HepG2 (cell line): Measurements from ENCODE around the gene DNAJB12. TPM values are rescaled to one million over a fixed set of nuclear protein-coding genes. Genes with fewer than 3 reads are reported as not detected.
A peak's percentile ranks its signal among the peaks of the same experiment; 100 is the strongest.

Experiments used
- IRF1 ChIP-seq: sonication (generic); formaldehyde crosslinking; IDR thresholded peaks from 2 replicates; pipeline ENCODE4 v1.4.0; 2020; ENCODE audit warnings: low read depth, mild to moderate bottlenecking, missing genetic modification reagents
- NKX3-1 ChIP-seq: sonication (generic); formaldehyde crosslinking; IDR thresholded peaks from 2 replicates; pipeline ENCODE4 v1.5.0; 2020; ENCODE audit warnings: missing genetic modification reagents
- SALL1 ChIP-seq: sonication (generic); formaldehyde crosslinking; IDR thresholded peaks from 2 replicates; pipeline ENCODE4 v1.8.0; 2022; ENCODE audit warnings: mild to moderate bottlenecking, missing genetic modification reagents
- SMAD3 ChIP-seq: sonication (generic); formaldehyde crosslinking; IDR thresholded peaks from 2 replicates; pipeline ENCODE4 v1.4.0; 2020; ENCODE audit warnings: missing genetic modification reagents
- SMC3 ChIP-seq: IDR thresholded peaks from 2 replicates; pipeline ENCODE4 v1.6.1; 2011; ENCODE audit warnings: low read length, improper control_type of control experiment
- TEF ChIP-seq: sonication (generic); formaldehyde crosslinking; IDR thresholded peaks from 2 replicates; pipeline ENCODE4 v1.5.0; 2020; ENCODE audit warnings: missing genetic modification reagents
- ZEB1 ChIP-seq: IDR thresholded peaks from 2 replicates; pipeline ENCODE4 v1.6.1; 2012; ENCODE audit warnings: mild to moderate bottlenecking, low read depth, inconsistent platforms; ENCODE audit not compliant: insufficient replicate concordance
- ZFP1 ChIP-seq: IDR thresholded peaks from 2 replicates; pipeline ENCODE4 v1.6.1; 2016
- ZFP37 ChIP-seq: sonication (generic); formaldehyde crosslinking; IDR thresholded peaks from 2 replicates; pipeline ENCODE4 v1.4.0; 2020; ENCODE audit warnings: missing genetic modification reagents, borderline replicate concordance
- ZKSCAN8 ChIP-seq: IDR thresholded peaks from 2 replicates; pipeline ENCODE4 v1.6.1; 2016; ENCODE audit warnings: borderline replicate concordance, missing genetic modification reagents, missing compliant biosample characterization
- ZNF3 ChIP-seq: IDR thresholded peaks from 2 replicates; pipeline ENCODE4 v1.7.0; 2017; ENCODE audit warnings: inconsistent platforms
- ZNF430 ChIP-seq: sonication (generic); formaldehyde crosslinking; IDR thresholded peaks from 2 replicates; pipeline ENCODE4 v1.9.0; 2021; ENCODE audit warnings: mild to moderate bottlenecking, missing genetic modification reagents
- ZNF547 ChIP-seq: sonication (generic); formaldehyde crosslinking; IDR thresholded peaks from 2 replicates; pipeline ENCODE4 v1.5.1; 2020; ENCODE audit warnings: mild to moderate bottlenecking, missing genetic modification reagents
- ZNF710 ChIP-seq: sonication (generic); formaldehyde crosslinking; IDR thresholded peaks from 2 replicates; pipeline ENCODE4 v1.5.0; 2020; ENCODE audit warnings: mild to moderate bottlenecking, missing genetic modification reagents, borderline replicate concordance
- ZNF775 ChIP-seq: sonication (generic); formaldehyde crosslinking; IDR thresholded peaks from 2 replicates; pipeline ENCODE4 v1.4.0; 2020; ENCODE audit warnings: missing genetic modification reagents, mild to moderate bottlenecking, moderate library complexity, borderline replicate concordance
- ZNF790 ChIP-seq: sonication (generic); formaldehyde crosslinking; IDR thresholded peaks from 2 replicates; pipeline ENCODE4 v1.8.0; 2022; ENCODE audit warnings: missing genetic modification reagents, mild to moderate bottlenecking, borderline replicate concordance
- ZNF891 ChIP-seq: sonication (generic); formaldehyde crosslinking; IDR thresholded peaks from 2 replicates; pipeline ENCODE4 v1.5.0; 2020; ENCODE audit warnings: mild to moderate bottlenecking, missing genetic modification reagents
- ZSCAN20 ChIP-seq: sonication (generic); formaldehyde crosslinking; IDR thresholded peaks from 2 replicates; pipeline ENCODE4 v1.4.0; 2020; ENCODE audit warnings: missing genetic modification reagents, mild to moderate bottlenecking, borderline replicate concordance
- ZSCAN25 ChIP-seq: sonication (generic); formaldehyde crosslinking; IDR thresholded peaks from 2 replicates; pipeline ENCODE4 v1.8.0; 2022; ENCODE audit warnings: mild to moderate bottlenecking, missing genetic modification reagents
- ZSCAN9 ChIP-seq: IDR thresholded peaks from 2 replicates; pipeline ENCODE4 v1.6.1; 2016; ENCODE audit warnings: borderline replicate concordance
- polyA plus RNA-seq, 8 experiments: library from polyadenylated mRNA; depleted of rRNA in 3 of 8; stranded (reverse) in 7 of 8; unstranded in 1 of 8; fragments of >200 nt; fragmentation: Illumina TruSeq in 4 of 8; extraction: Trizol in 4 of 8; gene quantifications; 2 replicates each; pipeline versions ENCODE4 v1.2.1 to v1.2.3, GENCODE V29; 2011 to 2016; ENCODE audit warnings: low read depth in 4 of 8, missing spikeins in 1 of 8, mixed read lengths in 1 of 8; ENCODE audit not compliant: insufficient read depth in 1 of 8
- total RNA-seq, 5 experiments: library from RNA; depleted of rRNA; stranded (reverse); fragments of >200 nt; fragmentation: Illumina TruSeq; extraction: Trizol; gene quantifications; 2 replicates each; pipeline ENCODE4 v1.2.3, GENCODE V29; 2016; ENCODE audit warnings: low read depth in 1 of 5
- TF ChIP-seq, protein P1 (sequence below): sonication (generic); formaldehyde crosslinking; conservative IDR thresholded peaks from 2 replicates; pipeline ENCODE4 v1.4.0; 2020; ENCODE audit warnings: missing genetic modification reagents
- TF ChIP-seq, protein P2 (sequence below): sonication (generic); formaldehyde crosslinking; IDR thresholded peaks from 2 replicates; pipeline ENCODE4 v1.4.0; 2020; ENCODE audit warnings: mild to moderate bottlenecking, missing genetic modification reagents, borderline replicate concordance

DNAJB12 gene
- total and polyA plus RNA-seq, 2 of the 13 experiments (the other 11 are each of a cell fraction or from before 2014, with no cell fraction given): 10.8 to 18.2 TPM

GRCh38 chr10:72316748-72317435 lies 37.8 kb downstream of the DNAJB12 start (continued):
- TF ChIP-seq ZNF710 (CRISPR knock-in tag): peak; percentile 85
- TF ChIP-seq IRF1 (CRISPR knock-in tag): no peak
- TF ChIP-seq ZNF790 (CRISPR knock-in tag): no peak
- no peak for TF ChIP-seq ZNF547
- TF ChIP-seq TEF (CRISPR knock-in tag): peak; percentile 36; the same call in 1 of the 2 replicates
- no peak for TF ChIP-seq ZNF775
- peak; percentile 79; the same call in 1 of the 2 replicates for TF ChIP-seq ZFP37 (CRISPR knock-in tag)
- TF ChIP-seq ZNF430 (CRISPR knock-in tag): peak; percentile 94
- TF ChIP-seq, protein P1, sequence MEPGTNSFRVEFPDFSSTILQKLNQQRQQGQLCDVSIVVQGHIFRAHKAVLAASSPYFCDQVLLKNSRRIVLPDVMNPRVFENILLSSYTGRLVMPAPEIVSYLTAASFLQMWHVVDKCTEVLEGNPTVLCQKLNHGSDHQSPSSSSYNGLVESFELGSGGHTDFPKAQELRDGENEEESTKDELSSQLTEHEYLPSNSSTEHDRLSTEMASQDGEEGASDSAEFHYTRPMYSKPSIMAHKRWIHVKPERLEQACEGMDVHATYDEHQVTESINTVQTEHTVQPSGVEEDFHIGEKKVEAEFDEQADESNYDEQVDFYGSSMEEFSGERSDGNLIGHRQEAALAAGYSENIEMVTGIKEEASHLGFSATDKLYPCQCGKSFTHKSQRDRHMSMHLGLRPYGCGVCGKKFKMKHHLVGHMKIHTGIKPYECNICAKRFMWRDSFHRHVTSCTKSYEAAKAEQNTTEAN (CRISPR knock-in tag): peak; percentile 75; the same call in 1 of the 2 replicates
- TF ChIP-seq SALL1 (CRISPR knock-in tag): peak; percentile 96
- TF ChIP-seq ZFP1 (CRISPR knock-in tag): no peak
- TF ChIP-seq SMAD3: peak; percentile 68; the same call in 1 of the 2 replicates
- peak; percentile 68; the same call in 1 of the 2 replicates for TF ChIP-seq ZKSCAN8 (CRISPR knock-in tag)
- TF ChIP-seq ZNF3 (CRISPR knock-in tag): 0 out of 2 replicates have a peak, but pooled peaks have one; percentile 37
- TF ChIP-seq NKX3-1 (CRISPR knock-in tag): 0 out of 2 replicates have a peak, but pooled peaks have one; percentile 62
- TF ChIP-seq ZNF891 (CRISPR knock-in tag): peak; percentile 64; the same call in 1 of the 2 replicates
- no peak for TF ChIP-seq ZEB1
- TF ChIP-seq, protein P2, sequence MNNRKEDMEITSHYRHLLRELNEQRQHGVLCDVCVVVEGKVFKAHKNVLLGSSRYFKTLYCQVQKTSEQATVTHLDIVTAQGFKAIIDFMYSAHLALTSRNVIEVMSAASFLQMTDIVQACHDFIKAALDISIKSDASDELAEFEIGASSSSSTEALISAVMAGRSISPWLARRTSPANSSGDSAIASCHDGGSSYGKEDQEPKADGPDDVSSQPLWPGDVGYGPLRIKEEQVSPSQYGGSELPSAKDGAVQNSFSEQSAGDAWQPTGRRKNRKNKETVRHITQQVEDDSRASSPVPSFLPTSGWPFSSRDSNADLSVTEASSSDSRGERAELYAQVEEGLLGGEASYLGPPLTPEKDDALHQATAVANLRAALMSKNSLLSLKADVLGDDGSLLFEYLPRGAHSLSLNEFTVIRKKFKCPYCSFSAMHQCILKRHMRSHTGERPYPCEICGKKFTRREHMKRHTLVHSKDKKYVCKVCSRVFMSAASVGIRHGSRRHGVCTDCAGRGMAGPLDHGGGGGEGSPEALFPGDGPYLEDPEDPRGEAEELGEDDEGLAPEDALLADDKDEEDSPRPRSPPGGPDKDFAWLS (CRISPR knock-in tag): 0 out of 2 replicates have a peak, but pooled peaks have one; percentile 26
- no peak for TF ChIP-seq ZSCAN25 (CRISPR knock-in tag)
- peak; percentile 95 for TF ChIP-seq ZSCAN9 (CRISPR knock-in tag)
- TF ChIP-seq ZSCAN20 (CRISPR knock-in tag): no peak
- no peak for TF ChIP-seq SMC3
